ENCODE results near the gene AMOT.

- TF ChIP-seq MAX (IDR thresholded peaks at IDR 0.05) = no peak
- TF ChIP-seq GABPA (IDR thresholded peaks at IDR 0.05 in 1 of 2, conservative IDR thresholded peaks at IDR 0.05 in 1 of 2) = no peak
- no peak for TF ChIP-seq SP1 (IDR thresholded peaks at IDR 0.05)
- no peak for TF ChIP-seq CTCF (IDR thresholded peaks at IDR 0.05; ENCODE audit: low read depth, low read length, missing input control)
- TF ChIP-seq, protein P1, sequence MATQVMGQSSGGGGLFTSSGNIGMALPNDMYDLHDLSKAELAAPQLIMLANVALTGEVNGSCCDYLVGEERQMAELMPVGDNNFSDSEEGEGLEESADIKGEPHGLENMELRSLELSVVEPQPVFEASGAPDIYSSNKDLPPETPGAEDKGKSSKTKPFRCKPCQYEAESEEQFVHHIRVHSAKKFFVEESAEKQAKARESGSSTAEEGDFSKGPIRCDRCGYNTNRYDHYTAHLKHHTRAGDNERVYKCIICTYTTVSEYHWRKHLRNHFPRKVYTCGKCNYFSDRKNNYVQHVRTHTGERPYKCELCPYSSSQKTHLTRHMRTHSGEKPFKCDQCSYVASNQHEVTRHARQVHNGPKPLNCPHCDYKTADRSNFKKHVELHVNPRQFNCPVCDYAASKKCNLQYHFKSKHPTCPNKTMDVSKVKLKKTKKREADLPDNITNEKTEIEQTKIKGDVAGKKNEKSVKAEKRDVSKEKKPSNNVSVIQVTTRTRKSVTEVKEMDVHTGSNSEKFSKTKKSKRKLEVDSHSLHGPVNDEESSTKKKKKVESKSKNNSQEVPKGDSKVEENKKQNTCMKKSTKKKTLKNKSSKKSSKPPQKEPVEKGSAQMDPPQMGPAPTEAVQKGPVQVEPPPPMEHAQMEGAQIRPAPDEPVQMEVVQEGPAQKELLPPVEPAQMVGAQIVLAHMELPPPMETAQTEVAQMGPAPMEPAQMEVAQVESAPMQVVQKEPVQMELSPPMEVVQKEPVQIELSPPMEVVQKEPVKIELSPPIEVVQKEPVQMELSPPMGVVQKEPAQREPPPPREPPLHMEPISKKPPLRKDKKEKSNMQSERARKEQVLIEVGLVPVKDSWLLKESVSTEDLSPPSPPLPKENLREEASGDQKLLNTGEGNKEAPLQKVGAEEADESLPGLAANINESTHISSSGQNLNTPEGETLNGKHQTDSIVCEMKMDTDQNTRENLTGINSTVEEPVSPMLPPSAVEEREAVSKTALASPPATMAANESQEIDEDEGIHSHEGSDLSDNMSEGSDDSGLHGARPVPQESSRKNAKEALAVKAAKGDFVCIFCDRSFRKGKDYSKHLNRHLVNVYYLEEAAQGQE (IDR thresholded peaks at IDR 0.05) = no peak
- no peak for TF ChIP-seq YY1 (IDR thresholded peaks at IDR 0.05)
- no peak for TF ChIP-seq RXRA (IDR thresholded peaks at IDR 0.05)
- no peak for TF ChIP-seq TAF1 (conservative IDR thresholded peaks at IDR 0.05)
- TF ChIP-seq, protein P2, sequence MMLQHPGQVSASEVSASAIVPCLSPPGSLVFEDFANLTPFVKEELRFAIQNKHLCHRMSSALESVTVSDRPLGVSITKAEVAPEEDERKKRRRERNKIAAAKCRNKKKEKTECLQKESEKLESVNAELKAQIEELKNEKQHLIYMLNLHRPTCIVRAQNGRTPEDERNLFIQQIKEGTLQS (IDR thresholded peaks at IDR 0.05) = no peak
- TF ChIP-seq ZBTB33 (IDR thresholded peaks at IDR 0.05) = no peak
- TF ChIP-seq RAD21 (IDR thresholded peaks at IDR 0.05) = no peak
- no peak for TF ChIP-seq EGR1 (IDR thresholded peaks at IDR 0.05; ENCODE audit: low read depth in 2 of 2)
Observed at GRCh38 chrX:112868586-112868985, 28.0 kb upstream of the AMOT start.

Data from liver (tissue), 3 donors.